Skeletal muscle tissue (tissue), 4 donors: ENCODE measurements around the gene SLC26A2. TPM values are rescaled to one million over a fixed set of nuclear protein-coding genes. Genes with fewer than 3 reads are reported as not detected.

ENCODE experiments used
- H3K27ac ChIP-seq: one replicate; pipeline ENCODE4 v1.7.0; 2013; ENCODE audit warnings: mild to moderate bottlenecking, low read depth, low read length, inconsistent platforms
- H3K27me3 ChIP-seq, 3 donors: one replicate each; pipeline ENCODE4 v1.7.0; 2013; ENCODE audit warnings: low read length in 3 of 3; ENCODE audit not compliant: control insufficient read depth in 3 of 3, insufficient read depth in 3 of 3
- H3K36me3 ChIP-seq, 3 donors: one replicate each; pipeline ENCODE4 v1.7.0; 2013; ENCODE audit warnings: low read length in 3 of 3; ENCODE audit not compliant: control insufficient read depth in 3 of 3, insufficient read depth in 3 of 3
- H3K4me1 ChIP-seq, 3 donors: one replicate each; pipeline ENCODE4 v1.7.0; 2013; ENCODE audit warnings: low read length in 3 of 3, mild to moderate bottlenecking in 3 of 3; ENCODE audit not compliant: control insufficient read depth in 3 of 3, insufficient read depth in 3 of 3
- H3K4me3 ChIP-seq, 3 donors: one replicate each; pipeline ENCODE4 v1.7.0; 2013; ENCODE audit warnings: low read length in 3 of 3
- H3K9ac ChIP-seq, 3 donors: one replicate each; pipeline ENCODE4 v1.7.0; 2013; ENCODE audit warnings: low read length in 3 of 3, mild to moderate bottlenecking in 3 of 3, moderate library complexity in 2 of 3, low read depth in 1 of 3
- H3K9me3 ChIP-seq, 3 donors: one replicate each; pipeline ENCODE4 v1.7.0; 2013; ENCODE audit warnings: low read length in 3 of 3; ENCODE audit not compliant: control insufficient read depth in 3 of 3
- total RNA-seq: library from RNA; depleted of rRNA; stranded (reverse); fragments of >200 nt; gene quantifications from one replicate; pipeline ENCODE4 v1.2.3, GENCODE V29; 2014
- donor health status: Osteomylitis.

Gene SLC26A2
- total RNA-seq, 1 donor from 2014 or later: 14.6 TPM

DNA sequence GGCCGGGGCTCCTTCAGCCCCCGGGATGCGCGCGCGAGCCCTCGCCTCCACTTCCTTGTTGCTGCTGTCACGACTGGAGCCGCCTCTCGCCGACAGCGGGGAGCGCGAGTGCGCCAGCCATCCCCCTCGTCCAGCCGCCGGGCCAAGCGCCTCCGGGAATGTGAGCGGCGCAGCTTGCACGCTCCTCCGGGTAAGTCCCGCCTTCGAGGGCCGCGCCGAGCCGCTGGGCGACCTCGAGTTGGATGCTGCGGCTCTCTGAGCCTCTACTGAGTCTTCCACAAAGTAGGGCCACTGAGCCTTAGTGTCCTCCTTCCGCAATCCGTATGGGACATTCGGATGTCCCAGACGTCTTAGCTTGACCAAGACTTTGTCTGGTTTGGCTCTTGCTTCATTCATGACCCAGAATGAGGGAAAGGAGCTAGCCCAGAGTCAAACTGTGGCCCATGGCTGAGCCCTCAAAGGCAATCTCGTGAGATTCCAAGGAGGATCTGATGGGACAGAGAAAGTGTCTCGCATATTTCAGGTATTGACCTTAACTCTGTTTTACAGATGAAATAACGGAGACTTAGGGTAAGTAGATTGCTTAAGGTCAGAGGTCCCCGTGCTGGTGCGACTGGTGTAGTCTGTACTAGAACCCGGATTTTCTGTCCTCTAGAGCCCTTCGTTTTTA, 40.6 kb downstream of the SLC26A2 start:
- Histone ChIP-seq H3K4me3 (peak overlapping the region; percentile 83 to 100 (median 95)), H3K27me3 (no peaks in the 10 kb centered on the region), H3K36me3 (peaks cover 3 to 22% (median 12%) of the 10 kb centered on the region in 3 donors), H3K9me3 (no peaks in the 10 kb centered on the region), H3K9ac (peak overlapping the region; percentile 78 to 99 (median 97)), H3K4me1 (peaks cover 25 to 35% (median 28%) of the 10 kb centered on the region in 3 donors), H3K27ac (peak overlapping the region; percentile 92)

DNA sequence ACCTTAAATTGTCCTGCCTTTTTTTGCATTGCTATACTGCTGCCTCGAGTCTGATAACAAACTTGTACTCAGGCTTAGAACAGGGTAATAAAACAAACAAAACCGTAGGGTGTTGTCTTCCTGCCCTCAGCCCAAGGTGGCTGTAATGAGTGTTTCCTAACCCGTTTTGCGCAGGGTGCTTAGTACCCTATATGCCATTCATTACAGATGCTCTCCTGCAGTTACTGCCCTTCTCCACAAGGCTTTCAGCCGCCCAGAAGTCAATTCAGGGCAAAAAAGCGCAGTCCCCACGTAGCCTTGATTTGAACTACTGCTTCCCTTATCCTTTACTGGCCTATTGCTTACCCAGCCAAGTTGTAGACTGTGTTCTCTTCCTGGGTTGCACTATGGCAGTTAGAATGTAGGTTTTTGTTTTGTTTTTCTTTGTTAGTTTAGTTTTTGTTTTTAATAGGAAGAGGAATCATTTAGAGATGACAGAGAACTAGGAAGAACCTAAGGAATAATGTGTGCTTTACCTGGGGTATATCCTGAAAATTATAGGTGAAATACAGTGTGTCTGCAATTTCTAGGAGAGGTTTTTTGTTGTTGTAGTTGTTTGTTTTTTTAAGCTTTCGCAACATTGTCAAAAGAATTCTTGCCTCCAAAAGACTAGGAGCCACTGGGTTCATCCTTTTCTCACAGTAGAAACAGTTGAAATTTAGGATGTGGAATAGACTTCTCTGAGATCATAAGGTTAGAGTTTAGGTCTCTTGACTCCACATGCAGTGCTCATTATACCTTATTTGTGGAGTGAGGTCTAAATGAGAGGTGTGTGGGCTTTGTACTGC, 41.3 kb downstream of the SLC26A2 start:
- Histone ChIP-seq H3K27ac (peak overlapping the region; percentile 92), H3K4me3 (peak overlapping the region; percentile 83 to 100 (median 95)), H3K4me1 (peaks cover 25 to 35% (median 28%) of the 10 kb centered on the region in 3 donors), H3K36me3 (peaks cover 5 to 27% (median 19%) of the 10 kb centered on the region in 3 donors), H3K9ac (peak overlapping the region; percentile 78 to 99 (median 97)), H3K27me3 (no peaks in the 10 kb centered on the region), H3K9me3 (no peaks in the 10 kb centered on the region)

DNA sequence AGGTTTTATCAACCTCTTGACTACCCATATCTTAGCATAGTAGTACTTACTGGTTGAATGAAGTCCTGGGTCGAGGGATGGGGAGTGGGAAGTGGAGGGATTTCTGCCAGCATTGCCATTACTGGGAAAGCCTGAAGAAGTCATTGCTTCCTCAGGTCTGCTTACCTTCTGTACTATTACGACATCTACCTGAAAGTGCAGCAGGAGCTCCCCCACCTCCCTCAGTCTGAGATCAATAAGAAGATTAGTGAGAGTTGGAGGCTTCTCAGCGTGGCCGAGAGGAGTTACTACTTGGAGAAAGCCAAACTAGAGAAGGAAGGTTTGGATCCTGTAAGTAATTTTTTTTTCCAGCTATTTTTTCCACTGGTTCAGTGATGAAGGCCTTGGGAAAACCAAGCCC, 45.8 kb downstream of the SLC26A2 start:
- Histone ChIP-seq H3K27ac (no peak overlapping the region), H3K9ac (no peak overlapping the region), H3K4me1 (peaks cover 10 to 19% (median 13%) of the 10 kb centered on the region in 3 donors), H3K27me3 (no peaks in the 10 kb centered on the region), H3K36me3 (peaks cover 14 to 57% (median 56%) of the 10 kb centered on the region in 3 donors), H3K4me3 (no peak overlapping the region), H3K9me3 (no peaks in the 10 kb centered on the region)

DNA sequence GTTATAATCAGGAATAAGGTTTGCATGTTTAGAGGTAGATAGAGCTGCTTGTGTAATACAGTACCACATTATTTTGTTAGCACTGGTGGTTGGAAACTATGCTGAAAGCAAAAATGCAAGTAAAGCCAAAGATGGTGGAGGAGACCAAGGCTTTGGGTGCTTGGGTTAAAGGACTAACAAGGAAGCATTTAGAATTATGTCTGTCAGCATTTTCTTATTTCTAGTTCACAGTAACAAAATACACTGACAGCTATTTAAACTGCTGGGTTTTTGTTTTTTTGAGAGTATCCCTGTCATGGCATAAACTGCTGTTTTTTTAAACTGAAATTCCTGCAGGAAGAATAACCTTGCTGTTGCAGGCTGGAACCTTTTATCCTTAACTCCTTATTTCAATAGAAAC, 46.5 kb downstream of the SLC26A2 start:
- Histone ChIP-seq H3K36me3 (peaks cover 15 to 61% (median 57%) of the 10 kb centered on the region in 3 donors), H3K9me3 (no peaks in the 10 kb centered on the region), H3K27ac (no peak overlapping the region)

DNA sequence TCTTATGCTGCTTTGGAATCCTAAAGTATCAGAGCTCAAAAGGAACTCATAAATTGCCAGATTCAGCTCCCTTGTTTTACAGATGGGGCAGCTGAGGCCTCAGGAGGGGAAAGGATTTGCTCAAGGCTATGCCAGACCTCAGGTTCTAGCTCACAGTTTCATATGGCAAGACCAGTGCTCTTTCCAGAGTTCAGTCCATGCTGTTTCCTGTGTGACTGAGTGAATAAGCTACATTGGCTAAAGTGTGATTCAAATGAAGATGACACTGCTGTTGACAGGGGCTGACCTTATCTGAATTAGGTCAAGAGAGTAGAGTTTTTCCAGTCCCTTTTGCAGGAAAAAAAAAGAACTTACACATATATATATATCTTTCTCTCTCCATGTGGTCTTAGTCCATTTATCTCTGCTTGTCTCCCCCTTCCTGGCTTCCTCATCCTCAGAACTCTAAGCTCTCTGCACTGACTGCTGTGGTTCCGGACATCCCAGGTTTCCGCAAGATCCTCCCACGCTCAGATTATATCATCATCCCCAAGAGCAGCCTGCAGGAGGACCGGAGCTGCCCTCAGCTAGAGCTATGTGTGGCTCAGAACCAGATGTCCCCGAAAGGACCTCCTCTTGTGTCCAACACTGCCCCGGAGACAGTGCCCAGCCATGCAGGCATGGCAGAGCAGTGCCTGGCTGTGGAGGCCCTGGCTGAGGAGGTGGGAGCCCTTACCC, 49.3 kb downstream of the SLC26A2 start:
- no peak overlapping the region for H3K27ac ChIP-seq

More for the DNA sequence above, 46.5 kb downstream of the SLC26A2 start:
- no peaks in the 10 kb centered on the region for H3K27me3 ChIP-seq
- peaks cover 4 to 12% (median 6%) of the 10 kb centered on the region in 3 donors for H3K4me1 ChIP-seq
- H3K4me3 ChIP-seq: no peak overlapping the region
- H3K9ac ChIP-seq: no peak overlapping the region

DNA sequence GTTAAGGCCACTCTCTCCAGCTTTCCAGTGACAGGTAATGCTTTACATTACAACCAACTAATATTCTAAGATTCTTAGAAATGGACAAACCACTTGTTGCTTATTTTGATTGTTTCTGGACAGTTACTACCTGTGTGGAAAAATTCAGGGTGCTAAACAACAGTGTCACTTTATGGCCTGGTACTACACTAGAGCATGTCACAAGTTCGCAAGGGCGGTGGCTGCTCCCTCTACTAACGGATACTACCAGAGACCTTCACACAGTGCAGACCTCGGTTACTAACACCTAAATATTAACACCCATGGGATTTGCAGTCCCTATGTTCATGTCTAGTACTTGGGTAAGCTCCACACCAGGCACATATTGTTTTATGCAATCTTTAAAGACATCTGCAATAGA, 53.4 kb downstream of the SLC26A2 start:
- Histone ChIP-seq H3K36me3 (peaks cover 44 to 79% (median 67%) of the 10 kb centered on the region in 3 donors), H3K4me3 (no peak overlapping the region), H3K27ac (no peak overlapping the region), H3K27me3 (no peaks in the 10 kb centered on the region), H3K9me3 (no peaks in the 10 kb centered on the region), H3K9ac (no peak overlapping the region), H3K4me1 (peaks cover 0 to 4% (median 2%) of the 10 kb centered on the region in 3 donors)

More for the DNA sequence above, 49.3 kb downstream of the SLC26A2 start:
- Histone ChIP-seq H3K4me3 (no peak overlapping the region), H3K9me3 (no peaks in the 10 kb centered on the region), H3K36me3 (peaks cover 30 to 79% (median 78%) of the 10 kb centered on the region in 3 donors), H3K27me3 (no peaks in the 10 kb centered on the region), H3K4me1 (peaks cover 0 to 4% (median 2%) of the 10 kb centered on the region in 3 donors), H3K9ac (peak overlapping the region in 1 of 3 donors; percentile 35)

DNA sequence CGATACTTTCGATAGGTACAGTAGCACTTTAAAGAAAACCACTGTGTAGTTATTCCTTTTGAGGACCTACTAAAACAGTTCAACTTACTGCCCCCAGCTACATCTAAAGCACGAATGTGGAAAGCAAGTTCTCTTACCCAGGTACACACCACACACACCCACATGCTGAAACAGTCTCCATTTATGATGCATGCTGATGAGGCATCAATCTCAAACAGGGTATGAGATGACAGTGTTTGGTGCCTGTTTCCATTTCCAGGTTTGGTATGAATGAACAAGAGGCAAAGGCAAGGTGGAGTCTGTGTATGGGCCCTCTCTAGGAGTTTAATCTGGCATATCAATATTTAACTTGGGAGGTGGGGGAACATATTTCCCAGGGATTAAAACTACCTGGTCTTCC, 53.9 kb downstream of the SLC26A2 start:
- H3K9ac ChIP-seq: no peak overlapping the region
- no peak overlapping the region for H3K4me3 ChIP-seq
- no peaks in the 10 kb centered on the region for H3K9me3 ChIP-seq
- H3K36me3 ChIP-seq: peaks cover 44 to 82% (median 72%) of the 10 kb centered on the region in 3 donors
- no peak overlapping the region for H3K27ac ChIP-seq
- no peaks in the 10 kb centered on the region for H3K27me3 ChIP-seq
- H3K4me1 ChIP-seq: peaks cover 0 to 4% (median 2%) of the 10 kb centered on the region in 3 donors

DNA sequence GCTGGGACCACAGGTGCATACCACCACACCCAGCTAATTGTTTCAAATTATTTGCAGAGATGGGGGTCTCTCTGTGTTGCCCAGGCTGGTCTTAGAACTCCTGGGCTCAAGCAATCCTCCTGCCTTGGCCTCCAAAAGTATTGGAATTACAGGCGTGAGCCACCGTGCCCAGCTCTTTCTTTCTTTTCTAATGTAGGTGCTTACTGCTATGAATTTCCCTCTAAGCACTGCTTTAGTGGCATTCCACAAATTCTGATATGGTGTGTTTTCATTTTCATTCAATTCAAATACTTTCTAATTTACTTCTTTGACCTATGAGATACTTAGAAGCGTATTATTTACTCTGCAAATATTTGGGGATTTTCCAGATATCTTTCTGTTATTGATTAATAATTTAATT, 54.9 kb downstream of the SLC26A2 start:
- no peak overlapping the region for H3K9ac ChIP-seq
- peaks cover 0 to under 1% (median 0%) of the 10 kb centered on the region in 3 donors for H3K4me1 ChIP-seq
- H3K27ac ChIP-seq: no peak overlapping the region
- H3K36me3 ChIP-seq: peaks cover 42 to 82% (median 73%) of the 10 kb centered on the region in 3 donors
- H3K27me3 ChIP-seq: no peaks in the 10 kb centered on the region
- no peak overlapping the region for H3K4me3 ChIP-seq
- H3K9me3 ChIP-seq: no peaks in the 10 kb centered on the region

DNA sequence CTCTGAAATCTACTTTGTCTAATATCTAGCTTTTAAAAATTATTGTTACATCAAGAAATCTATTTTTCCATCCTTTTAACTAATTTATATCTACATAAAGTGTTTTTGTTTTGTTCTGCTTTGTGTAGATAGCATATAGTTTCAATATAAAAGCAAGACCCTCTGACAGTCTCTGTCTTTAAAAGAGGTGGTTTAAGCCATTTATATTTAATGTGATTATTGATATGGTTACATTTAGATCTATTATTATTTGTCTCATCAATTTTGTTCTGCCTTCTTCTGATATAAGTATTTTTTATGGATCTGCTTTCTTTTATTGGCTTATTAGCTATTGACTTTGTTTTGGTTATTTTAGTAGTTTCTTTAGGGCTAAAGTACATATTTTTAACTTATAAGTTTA, 56.0 kb downstream of the SLC26A2 start:
- Histone ChIP-seq H3K9me3 (no peaks in the 10 kb centered on the region), H3K9ac (no peak overlapping the region), H3K27me3 (no peaks in the 10 kb centered on the region), H3K36me3 (peaks cover 35 to 79% (median 68%) of the 10 kb centered on the region in 3 donors), H3K27ac (no peak overlapping the region), H3K4me3 (no peak overlapping the region), H3K4me1 (peaks cover 0 to 3% (median under 1%) of the 10 kb centered on the region in 3 donors)
